ENCODE measurements around the gene TCF12.

The TCF12 gene

DNA sequence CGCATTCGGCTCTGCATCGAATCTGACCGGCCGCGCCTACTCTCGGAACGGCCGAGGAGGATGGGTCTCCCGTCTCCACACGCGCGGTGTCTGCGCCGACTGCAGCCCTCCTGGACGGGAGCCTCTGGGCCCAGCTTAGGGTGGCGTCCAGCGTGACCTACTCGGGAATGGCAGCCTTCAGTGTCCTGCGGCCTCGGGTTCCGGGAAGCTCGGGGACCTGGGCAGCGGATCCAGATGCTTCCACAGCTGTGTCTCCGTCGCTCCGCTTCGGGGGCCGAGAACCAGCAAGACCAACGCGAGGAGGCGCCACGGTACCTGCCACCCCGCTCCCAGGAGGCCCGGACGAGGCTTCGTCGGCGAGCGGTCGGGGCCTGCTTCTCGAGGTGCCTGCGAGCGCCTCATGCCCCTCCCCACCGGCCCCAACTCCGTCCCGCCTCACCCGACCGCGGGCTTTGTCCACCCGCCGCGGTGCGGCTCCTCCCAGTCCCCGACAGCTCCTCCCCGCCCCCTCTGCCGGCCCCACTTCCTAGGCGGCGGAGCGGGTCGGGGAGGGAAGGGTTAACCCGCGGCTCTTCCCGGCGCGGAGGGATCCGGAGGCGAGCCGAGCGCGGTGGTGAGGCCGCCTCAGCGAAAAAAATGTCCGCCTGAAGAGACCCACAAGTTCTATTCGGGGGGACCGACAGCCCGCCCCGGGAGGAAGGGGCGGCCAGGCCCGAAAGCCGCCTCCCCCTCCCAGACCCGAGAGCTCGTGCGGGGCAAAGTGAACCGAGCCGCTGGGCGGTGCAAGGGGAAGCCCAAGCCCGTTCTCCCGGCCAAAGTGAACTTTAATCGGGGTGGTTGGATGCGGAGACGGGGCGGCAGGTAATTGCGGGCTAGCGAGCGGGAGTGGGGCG, at the start of gene TCF12:
TCF12 (plus strand) TSS at position 599 of the 893 bp plus-strand sequence. CDS start 1,270 bp downstream, outside the sequence.
- peak; percentile 90 for DNase-seq

DNA sequence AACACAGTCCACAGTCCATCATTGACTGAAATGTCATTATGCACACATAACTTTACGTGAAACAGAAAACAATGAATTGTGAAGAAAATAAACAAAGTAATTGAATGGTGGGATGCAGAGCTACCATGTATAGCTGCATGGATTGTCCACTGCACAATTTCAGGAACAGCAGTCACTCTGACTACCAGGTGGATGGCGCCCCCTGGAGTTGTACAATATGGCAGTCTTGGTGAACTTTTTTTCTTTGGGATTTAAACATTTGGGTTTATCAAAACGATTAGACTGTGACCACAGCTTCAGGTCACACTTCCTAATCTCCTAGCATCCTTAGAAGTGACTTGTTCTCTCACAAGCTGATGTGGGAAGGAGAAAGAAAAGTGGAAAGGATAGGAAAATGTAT, 48.9 kb upstream of the TCF12 start:
- no peak for DNase-seq

DNA sequence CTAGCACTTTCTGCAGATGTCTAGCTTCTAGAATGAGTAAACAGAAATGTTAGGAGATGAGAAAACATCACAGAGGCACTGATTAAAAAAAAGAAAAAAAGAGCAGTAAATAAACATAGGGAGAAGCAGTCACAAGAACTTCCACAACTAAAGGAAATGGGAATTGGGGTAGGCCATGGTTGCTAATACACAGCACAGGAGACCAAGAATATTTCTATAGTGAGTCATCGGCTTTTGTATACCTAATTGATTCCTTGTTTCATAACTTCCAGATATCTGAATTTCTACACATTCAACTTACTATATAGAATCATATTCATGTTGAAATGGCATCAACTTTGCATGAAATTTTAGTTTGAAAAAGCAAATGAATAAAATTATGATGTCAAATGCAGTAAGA, 47.3 kb upstream of the TCF12 start:
- no peak for DNase-seq

DNA sequence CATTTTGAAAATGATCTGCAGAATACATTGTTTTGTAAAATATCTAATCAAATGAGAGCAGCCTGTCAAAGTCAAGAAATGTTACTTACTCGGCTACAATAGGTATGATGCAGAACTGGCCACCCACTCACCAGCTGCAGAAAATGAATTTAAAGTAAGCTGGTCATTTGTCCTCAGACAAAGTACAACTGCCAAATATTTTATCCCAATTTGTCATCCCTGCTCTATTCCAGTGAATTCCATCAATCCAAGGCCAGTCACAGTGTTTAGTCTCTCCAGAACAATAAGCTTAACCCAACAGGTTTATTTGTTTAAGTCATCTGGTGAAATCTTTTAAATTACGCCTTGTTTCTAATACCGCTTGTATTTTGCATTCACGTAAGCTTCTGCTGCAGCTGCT, 46.6 kb upstream of the TCF12 start:
- DNase-seq: no peak

DNA sequence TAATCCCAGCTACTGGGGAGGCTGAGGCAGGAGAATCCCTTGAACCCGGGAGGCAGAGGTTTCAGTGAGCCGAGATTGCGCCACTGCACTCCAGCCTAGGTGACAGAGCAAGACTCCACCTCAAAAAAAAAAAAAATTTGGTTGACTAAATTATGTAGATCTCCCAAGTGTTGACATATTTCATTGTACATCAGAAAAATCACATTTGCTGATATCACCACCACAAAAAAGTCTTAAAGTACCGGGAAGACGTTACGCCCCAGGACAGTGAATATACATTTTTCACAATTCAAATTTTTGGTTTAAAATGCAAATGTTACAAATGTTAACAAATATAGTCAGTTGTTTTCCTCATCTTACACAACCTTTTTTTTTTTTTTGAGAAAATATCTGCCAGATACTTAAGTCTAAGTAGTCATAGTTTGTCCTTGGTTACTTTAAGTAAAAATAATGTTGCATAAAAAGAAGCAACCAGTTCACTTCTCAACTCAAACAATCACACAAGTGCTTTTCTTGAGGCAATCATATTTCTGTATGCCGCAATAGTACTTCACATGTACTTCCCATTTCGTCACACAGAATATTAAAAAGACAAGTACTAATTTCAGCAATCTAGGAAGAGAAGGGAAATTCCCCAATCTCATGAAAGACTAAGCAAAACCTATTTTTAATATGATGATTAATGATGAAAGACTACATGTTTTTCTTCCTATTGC, 41.0 kb upstream of the TCF12 start:
- no peak for DNase-seq

DNA sequence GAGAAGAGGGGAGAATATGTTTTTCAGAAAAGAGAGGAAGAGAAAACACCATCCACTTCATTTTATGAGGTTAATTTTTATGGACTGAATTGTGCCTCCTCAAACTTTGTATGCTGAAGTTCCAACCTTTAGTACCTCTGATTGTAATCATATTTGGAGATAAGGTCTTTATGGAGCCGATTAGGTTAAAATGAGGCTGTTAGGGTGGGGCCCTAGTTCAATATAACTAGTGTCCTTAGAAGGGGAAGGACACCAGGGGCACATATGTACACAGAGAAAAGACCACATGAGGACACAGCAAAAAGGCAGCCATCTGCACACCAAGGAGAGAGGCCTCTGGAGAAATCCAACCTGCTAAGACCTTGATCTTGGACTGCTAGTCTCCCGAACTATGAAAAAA, 38.9 kb upstream of the TCF12 start:
- no peak for DNase-seq

DNA sequence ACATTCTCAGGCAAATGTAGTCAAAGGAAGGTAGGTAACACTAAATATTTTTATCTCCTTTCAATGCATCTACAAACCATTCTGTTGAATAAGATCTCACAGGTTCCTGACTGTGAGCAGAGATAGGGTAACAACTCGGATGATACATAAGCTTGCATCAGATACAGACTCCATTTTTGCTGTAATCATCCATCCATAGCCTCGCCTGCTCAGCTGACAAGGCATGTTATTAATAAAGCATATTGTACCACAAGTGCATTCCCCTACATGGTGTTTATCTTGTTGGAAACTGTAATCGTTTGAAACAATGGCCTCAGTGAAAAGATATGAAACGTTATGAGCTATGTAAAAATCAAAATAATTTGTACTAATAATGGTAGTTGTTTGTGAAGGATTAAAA, 35.4 kb upstream of the TCF12 start:
- no peak for DNase-seq

DNA sequence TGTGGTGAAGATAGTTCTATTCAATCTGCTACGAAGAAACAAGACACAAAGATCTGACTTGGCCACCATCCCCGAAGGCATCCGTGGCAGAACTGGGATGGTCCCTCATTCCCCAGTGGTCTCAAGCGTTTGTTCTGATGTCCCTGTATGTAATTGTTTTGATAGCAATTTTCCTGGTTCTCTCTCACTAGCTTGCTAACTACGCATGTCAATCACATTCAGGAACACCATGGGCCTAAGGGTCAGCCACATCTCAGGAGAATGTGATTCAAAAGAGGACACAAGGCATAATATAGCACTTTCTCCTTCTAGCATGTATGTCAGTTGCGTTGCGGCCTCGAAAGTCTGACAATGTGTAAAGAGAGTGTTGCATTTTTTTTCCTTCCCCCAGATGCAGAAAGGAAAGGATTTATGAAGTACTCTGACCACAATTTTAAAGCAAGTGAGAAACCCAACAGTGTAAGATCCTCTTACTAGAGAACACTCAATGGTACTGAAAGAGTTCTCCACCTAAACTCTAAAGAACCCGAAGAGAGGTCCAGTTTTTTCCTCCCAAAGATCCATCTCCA, 32.0 kb upstream of the TCF12 start:
- no peak for DNase-seq

DNA sequence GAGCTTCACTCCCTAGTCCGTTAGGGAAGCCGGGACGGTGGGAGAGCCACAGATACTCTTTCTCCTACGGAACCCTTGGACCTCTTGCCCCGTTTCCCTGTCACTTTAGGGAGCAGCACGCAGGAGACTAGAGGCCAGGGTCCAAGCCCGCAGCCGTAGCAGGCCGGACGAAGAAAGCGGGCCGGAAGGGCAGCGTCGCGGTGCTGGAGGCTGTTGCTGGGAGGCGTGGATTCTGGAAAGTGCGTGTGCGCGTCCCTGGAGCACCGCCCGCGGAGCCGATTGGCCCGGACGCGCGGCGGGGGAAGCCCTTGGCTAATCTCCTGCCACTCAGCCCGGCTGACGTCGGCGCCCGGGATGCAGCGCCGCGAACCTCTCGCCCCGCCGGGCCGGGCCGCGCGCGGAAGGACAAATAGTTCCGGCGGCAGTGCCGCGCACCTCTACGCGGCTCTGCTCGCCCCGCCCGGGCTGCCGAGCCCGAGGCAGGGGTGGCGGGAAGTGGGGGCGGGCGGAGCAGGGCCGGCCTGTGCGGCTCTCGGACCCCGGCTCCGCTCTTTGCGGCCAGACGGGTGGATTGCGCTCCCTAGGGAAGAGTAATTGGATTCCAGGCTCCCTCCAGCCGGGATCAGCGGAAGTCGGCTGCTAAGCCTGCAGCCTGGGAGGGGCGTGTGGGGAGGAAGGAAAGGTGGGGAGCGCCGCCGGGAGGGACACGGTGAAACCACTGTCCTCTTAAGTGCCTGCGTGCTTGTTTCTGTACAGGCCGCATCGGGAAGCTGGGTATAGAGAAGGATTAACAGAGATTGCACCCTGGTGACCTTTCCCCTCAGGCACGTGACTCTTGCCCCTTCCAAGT, 31.3 kb upstream of the TCF12 start:
- peak; percentile 85 for DNase-seq

DNA sequence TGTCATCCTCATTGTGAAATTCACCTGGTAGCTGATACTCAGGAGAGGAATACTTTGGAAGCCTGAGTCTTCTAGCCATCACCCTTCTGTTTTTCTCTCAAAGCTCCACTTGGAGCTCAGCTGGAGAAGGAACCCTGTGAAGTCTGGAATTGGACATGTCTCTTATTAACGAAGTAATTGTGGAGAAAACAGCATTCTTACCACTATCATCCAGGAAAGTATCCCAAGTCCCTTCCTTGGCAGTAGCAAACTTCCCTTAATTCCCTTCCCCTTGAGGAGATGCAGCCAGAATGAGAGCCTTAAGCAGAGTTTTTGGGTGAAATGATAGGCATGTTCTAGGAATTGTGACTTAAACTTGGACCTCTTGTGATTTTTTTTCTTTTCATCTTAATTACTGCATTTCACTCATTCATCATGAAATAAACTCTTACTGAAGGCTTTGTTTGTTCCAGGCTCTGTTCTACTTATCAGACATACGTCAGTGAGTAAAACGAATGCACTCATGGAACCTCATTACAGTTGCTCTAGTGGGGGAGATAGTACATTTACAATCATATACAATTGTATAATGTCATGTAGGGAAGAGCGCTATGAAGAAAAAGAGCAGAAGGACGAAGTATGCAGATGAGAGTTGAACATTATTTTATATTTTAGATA, 30.5 kb upstream of the TCF12 start:
- no peak for DNase-seq

DNA sequence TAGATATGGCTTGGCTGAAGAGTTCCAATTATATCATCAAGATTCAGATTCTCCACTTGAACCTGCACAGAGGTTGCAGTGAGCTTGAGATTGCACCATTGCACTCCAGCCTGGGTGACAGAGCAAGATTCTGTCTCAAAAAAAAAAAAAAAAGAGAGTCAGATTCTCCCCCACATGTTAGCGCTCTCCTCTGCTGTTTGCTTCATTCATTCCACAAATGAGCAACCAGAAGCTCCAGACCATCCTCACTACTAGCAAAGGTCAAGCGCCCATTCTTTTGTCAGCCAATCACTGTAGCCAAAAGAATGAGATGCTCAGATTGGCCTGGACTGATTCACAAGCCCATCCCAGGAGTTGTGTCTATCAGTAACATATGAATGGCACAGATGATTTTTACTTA, 28.4 kb upstream of the TCF12 start:
- DNase-seq: no peak

DNA sequence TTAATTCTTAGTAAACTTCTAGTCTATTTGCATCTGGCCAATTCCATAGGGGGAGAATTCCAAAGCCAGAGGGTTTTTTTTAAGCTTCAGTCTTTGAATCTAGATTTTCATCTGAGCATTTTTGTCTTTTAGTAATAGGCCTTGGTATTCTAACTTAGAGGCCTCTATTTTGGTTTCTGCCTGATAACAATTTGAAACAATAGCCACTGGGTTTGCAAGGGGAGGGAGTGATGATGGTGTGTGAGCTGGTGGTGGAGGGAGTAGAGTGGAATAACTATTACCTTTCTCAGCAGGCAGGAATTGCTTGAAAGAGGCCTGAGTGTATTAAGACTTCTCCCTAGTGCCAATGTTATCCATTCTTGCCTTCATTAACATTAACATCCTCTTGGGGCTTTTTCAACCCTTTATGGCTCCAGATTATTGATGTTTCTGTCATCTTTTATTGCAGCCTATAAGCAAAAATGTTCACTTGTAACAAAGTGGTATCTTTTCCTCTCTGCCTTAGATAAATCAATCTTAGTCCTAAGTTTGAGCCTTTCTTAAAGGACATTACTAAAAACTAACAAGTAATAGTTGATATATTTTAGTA, 26.5 kb upstream of the TCF12 start:
- no peak for DNase-seq

DNA sequence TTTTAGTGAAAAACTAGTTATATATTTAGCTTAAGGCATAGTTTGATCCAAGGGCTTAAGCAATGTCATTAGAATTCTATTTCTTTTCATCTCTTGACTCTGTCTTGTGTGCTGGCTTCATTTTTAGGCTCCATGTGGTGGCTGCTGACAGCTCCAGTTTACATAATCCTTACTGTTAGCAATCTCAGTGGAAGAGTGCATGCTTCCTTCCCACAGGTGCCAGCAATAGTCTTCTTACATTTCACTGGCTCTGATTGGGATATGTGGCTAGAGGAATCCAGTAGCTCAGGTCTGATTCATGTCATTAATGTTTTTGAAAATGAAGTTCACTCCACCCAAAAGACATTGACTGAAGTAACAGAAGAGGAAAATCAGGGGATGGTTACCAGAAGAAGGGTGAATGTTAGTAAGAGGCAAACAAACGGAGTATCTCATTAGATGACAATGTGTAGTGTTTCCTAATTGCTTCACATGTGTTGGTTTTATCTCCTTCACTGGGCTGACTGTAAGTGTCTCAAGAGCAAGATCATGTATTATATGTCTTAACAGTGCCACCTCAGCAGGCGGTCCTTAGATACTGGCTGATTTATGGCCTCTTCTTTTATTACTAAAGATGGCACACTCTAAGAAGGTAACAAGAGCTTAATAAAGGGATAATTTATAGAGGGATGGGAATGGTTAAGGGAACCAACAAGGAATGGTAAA, 25.6 kb upstream of the TCF12 start:
- DNase-seq: no peak

DNA sequence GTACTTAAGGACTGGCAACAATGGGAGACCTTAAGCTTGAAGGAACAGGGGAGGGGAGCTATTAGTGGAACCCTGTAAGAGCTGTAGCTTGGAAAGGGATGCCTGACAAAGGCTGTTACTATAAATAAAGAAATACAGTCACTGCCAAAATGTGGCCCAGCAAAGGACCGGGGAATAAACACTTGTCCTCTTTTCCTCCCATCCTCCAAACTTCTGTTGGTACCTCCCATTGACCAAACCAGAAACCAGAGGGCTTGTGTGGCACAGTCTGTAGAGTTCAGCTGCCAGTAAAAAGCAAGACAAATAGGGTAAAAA, 25.1 kb upstream of the TCF12 start:
- DNase-seq: no peak

DNA sequence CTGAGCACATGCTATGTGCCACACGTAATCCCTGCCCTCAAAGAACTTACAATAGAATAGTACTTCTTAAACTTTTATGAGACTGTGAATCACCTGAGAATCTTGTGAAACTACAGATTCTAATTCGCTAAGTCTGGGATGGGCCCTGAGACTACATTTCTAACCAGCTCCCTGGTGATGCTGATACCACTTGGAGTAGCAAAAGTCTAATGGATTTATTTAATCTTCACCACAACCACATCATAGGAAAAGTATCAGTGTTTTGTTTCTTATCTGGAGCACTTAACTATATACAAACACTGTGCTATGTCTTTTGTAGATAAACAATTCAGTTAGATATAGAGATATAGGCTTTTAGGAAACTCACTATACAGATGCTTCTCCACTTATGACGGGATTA, 23.8 kb upstream of the TCF12 start:
- DNase-seq: no peak

DNA sequence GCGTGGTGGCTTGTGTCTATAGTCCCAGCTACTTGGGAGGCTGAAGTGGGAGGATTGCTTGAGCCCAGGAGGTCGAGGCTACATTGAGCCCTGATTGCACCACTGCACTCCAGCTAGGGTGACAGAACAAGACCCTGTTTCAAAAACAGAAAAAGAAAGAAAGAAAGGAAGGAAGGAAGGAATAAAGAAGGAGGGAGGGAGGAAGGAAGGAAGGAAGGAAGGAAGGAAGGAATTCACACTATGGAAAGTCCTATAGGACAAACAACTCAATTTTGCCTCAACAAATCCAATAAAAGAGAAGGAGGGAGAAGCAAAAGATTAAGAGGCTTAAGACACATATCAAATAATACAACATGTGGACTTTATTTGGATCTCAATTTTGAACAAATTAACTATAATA, 16.5 kb upstream of the TCF12 start:
- no peak for DNase-seq

DNA sequence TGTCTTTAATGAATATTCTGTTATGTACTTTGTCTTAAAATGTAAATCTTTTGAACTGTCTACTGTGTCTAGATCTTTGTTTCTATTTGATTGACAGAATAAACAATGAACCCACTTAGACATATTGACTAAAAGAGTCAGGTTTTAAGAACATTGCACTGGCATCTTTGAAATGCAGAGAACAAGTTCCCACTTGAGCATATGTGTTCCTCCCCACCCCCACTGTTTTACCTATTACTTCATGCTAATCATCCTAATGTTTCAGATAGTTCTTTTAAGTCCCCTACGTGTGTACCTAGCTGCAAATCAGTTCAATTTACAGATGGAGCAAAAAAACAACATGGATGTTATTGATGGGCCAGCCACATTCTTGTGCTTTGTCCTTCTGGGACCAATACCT, 11.7 kb upstream of the TCF12 start:
- no peak for DNase-seq

DNA sequence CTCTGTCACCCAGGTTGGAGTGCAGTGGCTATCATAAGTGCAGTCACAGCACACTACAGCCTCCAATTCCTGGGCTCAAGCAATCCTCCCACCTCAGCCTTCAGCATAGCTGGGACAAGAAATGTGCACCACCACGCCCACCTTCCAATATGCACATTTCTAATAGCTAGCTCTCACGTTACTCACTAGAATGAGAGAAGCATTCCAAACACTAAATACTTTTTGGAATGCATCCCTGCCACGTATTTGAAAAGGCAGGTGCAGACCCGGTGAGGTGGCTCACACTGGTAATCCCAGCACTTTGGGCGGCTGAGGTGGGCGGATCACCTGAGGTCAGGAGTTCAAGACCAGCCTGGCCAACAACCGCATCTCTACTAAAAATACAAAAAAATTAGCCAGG, 7.6 kb upstream of the TCF12 start:
- no peak for DNase-seq

DNA sequence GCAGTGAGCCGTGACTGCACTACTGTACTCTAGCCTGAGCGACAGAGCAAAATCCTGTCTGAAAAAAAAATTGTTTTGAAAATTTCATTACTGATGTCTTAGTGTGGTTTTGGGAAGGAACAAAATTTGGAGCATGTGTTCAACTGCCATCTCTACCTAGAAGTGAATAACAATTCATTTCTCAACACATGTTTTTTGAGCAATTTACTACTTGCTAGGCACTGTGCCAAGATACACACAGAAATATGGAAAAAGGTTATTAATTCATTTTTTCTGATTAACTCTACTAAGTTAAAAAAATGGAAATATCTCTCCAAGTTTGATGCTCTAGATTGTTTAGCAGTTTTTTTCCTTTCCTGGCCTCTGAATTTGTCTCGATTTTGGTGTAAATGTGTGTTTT, 5.2 kb upstream of the TCF12 start:
- no peak for DNase-seq

DNA sequence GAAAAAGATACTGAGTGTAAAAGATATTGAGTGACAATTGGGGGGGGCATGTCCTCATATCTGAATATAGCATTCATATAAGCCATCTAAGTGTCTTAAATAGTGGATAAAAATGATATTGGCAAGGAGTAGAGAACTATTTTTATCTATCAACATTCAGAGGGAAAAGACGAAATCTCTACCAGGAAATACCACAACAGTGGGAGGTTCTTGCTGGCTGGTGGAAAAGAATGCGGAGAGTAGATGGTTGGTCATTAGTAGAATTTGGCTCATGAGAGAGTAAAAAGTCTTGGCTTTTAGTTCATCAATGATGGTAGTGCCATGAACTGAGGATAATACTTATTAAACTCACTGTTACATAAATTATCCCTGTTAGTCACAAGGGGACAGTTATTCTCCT, 4.8 kb upstream of the TCF12 start:
- no peak for DNase-seq

DNA sequence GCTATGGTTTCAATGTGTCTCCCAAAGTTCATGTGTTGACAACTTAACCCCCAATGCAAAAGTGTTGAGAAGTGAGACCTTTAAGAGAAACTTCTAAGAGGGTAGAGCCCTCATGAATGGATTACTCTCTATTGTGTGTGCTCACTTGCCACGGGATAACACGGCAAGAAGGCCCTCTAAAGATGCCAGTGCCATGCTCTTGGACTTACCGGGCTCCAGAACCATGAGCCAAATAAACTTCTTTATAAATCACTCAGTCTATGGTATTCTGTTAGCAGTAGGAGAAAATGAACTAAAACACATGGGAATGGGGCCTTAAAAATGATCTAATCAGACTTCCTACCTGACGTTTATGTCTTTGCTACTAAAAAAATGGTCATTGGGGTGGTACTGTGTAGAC, 2.6 kb upstream of the TCF12 start:
- DNase-seq: no peak
